AG09309 (cell line): Measurements from ENCODE around the gene TBCA.
"Not testable (repeated sequence)": the region's sequence is repeated elsewhere in the genome, so short reads cannot be mapped to it uniquely, and the experiment has no call there.

Experiments
- DNase-seq: peaks from one replicate; pipeline ENCODE4 v3.0.0-alpha.2; 2010; ENCODE audit warnings: low read depth
- H3K4me3 ChIP-seq: 2 replicates; pipeline ENCODE4 v1.5.1; 2011; ENCODE audit warnings: mild to moderate bottlenecking, low read depth, low read length, moderate library complexity; ENCODE audit not compliant: control insufficient read depth
- CTCF ChIP-seq: IDR thresholded peaks from 2 replicates; pipeline ENCODE4 v1.5.1; 2011; ENCODE audit warnings: mild to moderate bottlenecking, low read depth, low read length, inconsistent platforms; ENCODE audit not compliant: insufficient read depth, control insufficient read depth; ENCODE audit errors: missing control alignments

TBCA gene

GRCh38 chr5:77719666-77720363 is 56.3 kb downstream of the TBCA start:
- H3K4me3 ChIP-seq = no peak overlapping the region
- no peak for DNase-seq
- no peak for TF ChIP-seq CTCF

GRCh38 chr5:77718934-77719610 is 57.1 kb downstream of the TBCA start:
- TF ChIP-seq CTCF = no peak
- no peak for DNase-seq
- no peak overlapping the region for H3K4me3 ChIP-seq

- TF ChIP-seq CTCF = no peak
- no peak overlapping the region for H3K4me3 ChIP-seq
- DNase-seq = no peak
Observed at GRCh38 chr5:77709993-77710685, 66.0 kb downstream of the TBCA start.

GRCh38 chr5:77709340-77709739 is 66.8 kb downstream of the TBCA start:
- DNase-seq = no peak
- H3K4me3 ChIP-seq = no peak overlapping the region
- TF ChIP-seq CTCF = no peak

GRCh38 chr5:77707791-77708190 is 68.3 kb downstream of the TBCA start:
- TF ChIP-seq CTCF = no peak

GRCh38 chr5:77699569-77699968 is 76.6 kb downstream of the TBCA start:
- not testable (repeated sequence) for H3K4me3 ChIP-seq, DNase-seq

More at GRCh38 chr5:77707791-77708190, 68.3 kb downstream of the TBCA start:
- H3K4me3 ChIP-seq = no peak overlapping the region
- DNase-seq = no peak

GRCh38 chr5:77698920-77699319 is 77.2 kb downstream of the TBCA start:
- TF ChIP-seq CTCF = no peak

More at GRCh38 chr5:77698920-77699319, 77.2 kb downstream of the TBCA start:
- H3K4me3 ChIP-seq = no peak overlapping the region
- no peak for DNase-seq
